DOHH2 (cell line): ENCODE measurements around the gene APOC3.

Source experiments
- H3F3A ChIP-seq: fragments of 200-600 bp; sonication (generic), shearing (Covaris generic); 2 replicates; pipeline ENCODE4 v1.6.0; 2016; ENCODE audit warnings: antibody characterized with exemption, mild to moderate bottlenecking; ENCODE audit not compliant: control insufficient read depth, insufficient read depth
- H3K27ac ChIP-seq: fragments of 200-600 bp; sonication (generic); 2 replicates; pipeline ENCODE4 v1.5.1; 2014; ENCODE audit warnings: low read depth, mild to moderate bottlenecking, low read length, moderate library complexity
- H3K27me3 ChIP-seq: fragments of 200-600 bp; sonication (generic); 2 replicates; pipeline ENCODE4 v1.6.1; 2014; ENCODE audit warnings: mild to moderate bottlenecking, low read length, mixed read lengths; ENCODE audit not compliant: control insufficient read depth
- H3K36me3 ChIP-seq: fragments of 200-600 bp; sonication (generic); 2 replicates; pipeline ENCODE4 v1.6.1; 2014; ENCODE audit warnings: mild to moderate bottlenecking, low read length, moderate library complexity, mixed read lengths; ENCODE audit not compliant: control insufficient read depth
- H3K4me1 ChIP-seq: fragments of 200-600 bp; sonication (generic); 2 replicates; pipeline ENCODE4 v1.6.1; 2014; ENCODE audit warnings: mild to moderate bottlenecking, low read length, mixed read lengths; ENCODE audit not compliant: control insufficient read depth
- H3K4me2 ChIP-seq: fragments of 200-600 bp; sonication (generic); 2 replicates; pipeline ENCODE4 v1.6.0; 2014; ENCODE audit warnings: mild to moderate bottlenecking, low read length, moderate library complexity
- H3K4me3 ChIP-seq: fragments of 200-600 bp; sonication (generic); 2 replicates; pipeline ENCODE4 v1.5.1; 2014; ENCODE audit warnings: mild to moderate bottlenecking, low read length, mixed read lengths
- H3K79me2 ChIP-seq: fragments of 200-600 bp; sonication (generic); 2 replicates; pipeline ENCODE4 v1.6.1; 2014; ENCODE audit warnings: mild to moderate bottlenecking, low read length, mixed read lengths; ENCODE audit not compliant: control insufficient read depth
- H3K9me2 ChIP-seq: fragments of 200-600 bp; sonication (generic); replicated peaks from 2 replicates; pipeline ENCODE4 v1.6.1; 2014; ENCODE audit warnings: mild to moderate bottlenecking, low read length, mixed read lengths; ENCODE audit not compliant: control insufficient read depth
- H3K9me3 ChIP-seq: fragments of 200-600 bp; sonication (generic); 2 replicates; pipeline ENCODE4 v1.6.1; 2014; ENCODE audit warnings: antibody characterized with exemption, low read length, mixed read lengths; ENCODE audit not compliant: control insufficient read depth, insufficient read depth
- H4K20me1 ChIP-seq: fragments of 200-600 bp; sonication (generic); 2 replicates; pipeline ENCODE4 v1.6.0; 2014; ENCODE audit warnings: low read depth, mild to moderate bottlenecking, antibody characterized with exemption, low read length, moderate library complexity; ENCODE audit not compliant: control insufficient read depth, insufficient read depth
- EZH2phosphoT487 ChIP-seq: fragments of 200-600 bp; sonication (generic); IDR thresholded peaks from 2 replicates; pipeline ENCODE4 v1.6.1; 2017; ENCODE audit warnings: borderline replicate concordance, mild to moderate bottlenecking, antibody characterized with exemption, low read length, moderate library complexity, mixed read lengths
- TF ChIP-seq, protein P1 (sequence below): fragments of 200-600 bp; sonication (generic); IDR thresholded peaks from one replicate; pipeline ENCODE4 v1.5.1; 2014; ENCODE audit warnings: antibody characterized with exemption, mild to moderate bottlenecking, low read depth, low read length; ENCODE audit not compliant: poor library complexity, severe bottlenecking

The APOC3 gene

DNA sequence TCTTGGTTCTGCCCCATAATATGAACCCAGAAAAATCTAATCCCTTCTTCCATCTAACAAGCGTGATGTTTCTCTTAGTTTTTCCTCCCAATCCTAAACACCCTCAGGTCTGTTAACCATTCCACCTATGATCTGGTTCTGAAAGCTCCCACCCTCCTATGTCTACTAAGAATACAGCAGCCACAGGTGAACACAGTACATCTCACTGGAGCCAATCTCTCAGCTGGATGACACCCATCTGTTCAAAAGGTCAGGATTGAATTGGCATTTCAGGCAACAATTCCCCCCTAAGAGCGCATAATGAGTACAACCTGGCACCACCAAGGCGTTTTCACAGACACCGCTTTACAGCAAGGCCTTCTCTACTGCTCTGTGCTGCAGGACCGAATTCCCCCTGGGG is 26.7 kb downstream of the APOC3 start:
- no peak overlapping the region for H3K4me2 ChIP-seq
- H3K9me2 ChIP-seq, result no peaks in the 10 kb centered on the region
- peaks cover 13% of the 10 kb centered on the region for H3K4me1 ChIP-seq

DNA sequence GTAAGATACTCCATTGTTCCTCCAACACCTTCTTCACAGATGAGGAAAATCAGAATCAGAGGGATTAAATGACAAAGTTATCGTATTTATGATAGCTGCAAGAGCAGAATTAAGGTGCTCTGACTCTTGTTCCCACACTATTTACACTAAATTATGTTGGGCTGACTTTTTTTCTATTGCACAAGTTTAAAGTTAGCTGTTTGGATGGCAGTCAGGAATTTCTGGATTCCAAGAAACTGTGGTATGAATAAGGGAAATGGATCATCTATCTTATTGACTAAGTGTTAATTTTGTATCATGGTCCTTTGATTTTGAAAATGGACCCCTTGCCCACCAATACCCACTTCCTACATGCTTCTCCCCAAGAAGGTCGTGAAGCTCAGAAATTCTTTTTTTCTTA is 27.6 kb downstream of the APOC3 start:
- Histone ChIP-seq H3K27me3 (no peaks in the 10 kb centered on the region), H4K20me1 (no peaks in the 10 kb centered on the region), H3K4me3 (no peak overlapping the region), H3K9me3 (no peaks in the 10 kb centered on the region), H3K36me3 (peaks cover 43% of the 10 kb centered on the region), H3K79me2 (no peaks in the 10 kb centered on the region), H3F3A (no peaks in the 10 kb centered on the region), H3K4me2 (no peak overlapping the region), H3K4me1 (peaks cover 13% of the 10 kb centered on the region), H3K27ac (no peak overlapping the region), H3K9me2 (no peaks in the 10 kb centered on the region)
- TF ChIP-seq, protein P1, sequence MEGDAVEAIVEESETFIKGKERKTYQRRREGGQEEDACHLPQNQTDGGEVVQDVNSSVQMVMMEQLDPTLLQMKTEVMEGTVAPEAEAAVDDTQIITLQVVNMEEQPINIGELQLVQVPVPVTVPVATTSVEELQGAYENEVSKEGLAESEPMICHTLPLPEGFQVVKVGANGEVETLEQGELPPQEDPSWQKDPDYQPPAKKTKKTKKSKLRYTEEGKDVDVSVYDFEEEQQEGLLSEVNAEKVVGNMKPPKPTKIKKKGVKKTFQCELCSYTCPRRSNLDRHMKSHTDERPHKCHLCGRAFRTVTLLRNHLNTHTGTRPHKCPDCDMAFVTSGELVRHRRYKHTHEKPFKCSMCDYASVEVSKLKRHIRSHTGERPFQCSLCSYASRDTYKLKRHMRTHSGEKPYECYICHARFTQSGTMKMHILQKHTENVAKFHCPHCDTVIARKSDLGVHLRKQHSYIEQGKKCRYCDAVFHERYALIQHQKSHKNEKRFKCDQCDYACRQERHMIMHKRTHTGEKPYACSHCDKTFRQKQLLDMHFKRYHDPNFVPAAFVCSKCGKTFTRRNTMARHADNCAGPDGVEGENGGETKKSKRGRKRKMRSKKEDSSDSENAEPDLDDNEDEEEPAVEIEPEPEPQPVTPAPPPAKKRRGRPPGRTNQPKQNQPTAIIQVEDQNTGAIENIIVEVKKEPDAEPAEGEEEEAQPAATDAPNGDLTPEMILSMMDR, result no peak
- no peak for TF ChIP-seq EZH2phosphoT487

More for the DNA sequence above, 26.7 kb downstream of the APOC3 start:
- Histone ChIP-seq H3K27me3 (no peaks in the 10 kb centered on the region), H4K20me1 (no peaks in the 10 kb centered on the region), H3F3A (no peaks in the 10 kb centered on the region), H3K9me3 (no peaks in the 10 kb centered on the region), H3K27ac (no peak overlapping the region), H3K79me2 (no peaks in the 10 kb centered on the region), H3K36me3 (peaks cover 34% of the 10 kb centered on the region), H3K4me3 (no peak overlapping the region)
- TF ChIP-seq, protein P1, result no peak
- TF ChIP-seq EZH2phosphoT487, result no peak

DNA sequence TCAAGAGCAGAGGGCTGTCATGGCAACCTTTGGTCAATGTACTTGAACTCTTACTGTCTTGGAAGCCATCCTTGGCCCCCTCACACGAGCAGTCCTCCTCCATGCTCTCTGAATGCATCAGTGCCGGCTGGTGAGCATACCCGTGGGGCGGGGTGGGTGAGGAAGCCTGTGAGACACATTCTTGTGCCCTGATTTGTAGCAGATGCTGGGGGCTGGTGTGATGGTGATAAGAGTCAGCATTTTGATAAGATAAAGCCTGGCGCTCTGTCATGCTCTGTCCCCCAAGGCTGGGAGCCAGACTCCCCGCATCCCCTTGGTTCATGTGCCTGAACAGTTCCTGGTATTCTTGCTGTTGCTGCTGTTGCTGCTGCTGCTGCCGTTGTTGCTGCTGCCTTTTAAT is 28.2 kb downstream of the APOC3 start:
- no peaks in the 10 kb centered on the region for H3F3A ChIP-seq
- H3K27ac ChIP-seq, result no peak overlapping the region
- no peak overlapping the region for H3K4me2 ChIP-seq
- H3K27me3 ChIP-seq, result no peaks in the 10 kb centered on the region
- H3K9me2 ChIP-seq, result no peaks in the 10 kb centered on the region
- no peaks in the 10 kb centered on the region for H3K9me3 ChIP-seq
- no peak for TF ChIP-seq EZH2phosphoT487
- TF ChIP-seq, protein P1, result no peak
- H3K79me2 ChIP-seq, result no peaks in the 10 kb centered on the region
- peaks cover 13% of the 10 kb centered on the region for H3K4me1 ChIP-seq
- peaks cover 40% of the 10 kb centered on the region for H3K36me3 ChIP-seq
- no peak overlapping the region for H3K4me3 ChIP-seq
- no peaks in the 10 kb centered on the region for H4K20me1 ChIP-seq

DNA sequence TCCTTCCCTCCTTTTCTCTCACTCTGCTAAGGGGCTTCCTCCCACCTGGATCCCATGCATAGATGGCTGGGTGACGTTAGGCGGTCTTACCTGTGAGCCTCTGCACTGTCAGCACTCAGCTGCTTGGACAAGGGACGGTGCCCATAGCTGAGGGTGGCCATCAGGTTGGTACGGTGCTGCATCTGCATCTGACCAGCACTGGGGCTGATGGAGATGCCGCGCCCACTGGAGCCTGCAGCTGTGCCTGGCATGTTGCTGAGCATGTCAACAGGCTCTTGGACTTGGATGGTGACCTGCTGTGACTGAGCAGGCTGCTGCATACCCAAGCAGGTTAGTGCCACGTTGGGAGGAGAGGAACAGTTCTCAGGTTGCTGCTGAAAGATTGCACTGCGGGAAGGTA is 29.5 kb downstream of the APOC3 start:
- Histone ChIP-seq H3K79me2 (no peaks in the 10 kb centered on the region), H3K27me3 (no peaks in the 10 kb centered on the region), H3K9me3 (no peaks in the 10 kb centered on the region), H3K4me2 (no peak overlapping the region), H3K4me1 (peaks cover 3% of the 10 kb centered on the region), H4K20me1 (no peaks in the 10 kb centered on the region), H3K4me3 (no peak overlapping the region), H3K36me3 (peaks cover 47% of the 10 kb centered on the region), H3F3A (no peaks in the 10 kb centered on the region), H3K9me2 (no peaks in the 10 kb centered on the region), H3K27ac (no peak overlapping the region)
- TF ChIP-seq EZH2phosphoT487, result no peak
- TF ChIP-seq, protein P1, result no peak
